ENCODE measurements around the gene IQGAP2. TPM values are rescaled to one million over a fixed set of nuclear protein-coding genes. Genes with fewer than 3 reads are reported as not detected.

IQGAP2 gene
- total and polyA plus RNA-seq, 9 of the 15 experiments (the other 6 are each of a cell fraction or from before 2014, with no cell fraction given), result 8.7 to 23.2 (median 17.4) TPM

GRCh38 chr5:76456258-76456657 lies 53.2 kb downstream of the IQGAP2 start:
- FAIRE-seq (no peak), ATAC-seq (no peak), DNase-seq (ENCODE audit: extremely low read depth in 1 of 4, low spot score in 3 of 4) (no peak)
- Histone ChIP-seq H3K9ac (ENCODE audit: insufficient read depth in 1 of 2, low read depth in 2 of 2, low read length in 2 of 2) (no peak overlapping the region), H2AFZ (ENCODE audit: low read depth, low read length) (peak overlapping the region; percentile 69), H3K9me3 (replicated peaks; ENCODE audit: control insufficient read depth, insufficient read depth, low read depth, low read length) (no peaks in the 10 kb centered on the region), H3K27me3 (ENCODE audit: control insufficient read depth in 2 of 2, insufficient read depth in 2 of 2, low read length in 2 of 2) (no peaks in the 10 kb centered on the region), H3K27ac (ENCODE audit: extremely low read depth, low read depth, low read length) (no peak overlapping the region), H3K9me1 (ENCODE audit: control insufficient read depth, insufficient read depth, low read length) (no peaks in the 10 kb centered on the region), H3K4me2 (ENCODE audit: insufficient read depth, low read length) (peak overlapping the region; percentile 39; the same call in 1 of the 2 replicates), H3K36me3 (ENCODE audit: control insufficient read depth, insufficient read depth, low read length) (no peaks in the 10 kb centered on the region), H3K4me1 (replicated peaks in 1 of 2; ENCODE audit: control insufficient read depth in 2 of 2, insufficient read depth in 2 of 2, low read length in 2 of 2) (peaks cover 0 to 21% of the 10 kb centered on the region in 2 experiments; a peak in 3 of 5 replicates), H3K4me3 (no peak overlapping the region), H3K79me2 (ENCODE audit: control insufficient read depth, insufficient read depth, low read length) (no peaks in the 10 kb centered on the region), H4K20me1 (replicated peaks; ENCODE audit: control insufficient read depth, insufficient read depth, low read length) (no peaks in the 10 kb centered on the region)
- POLR2A ChIA-PET, result interaction anchor here (1.0 kb wide), 1 partner anchor 9 kb away, joined by 4 read pairs; no protein-coding TSS in a partner anchor
- in situ Hi-C loops (cut with MboI), result no loop called here
- no peak for TF ChIP-seq NR2F6 (CRISPR knock-in tag; IDR thresholded peaks at IDR 0.05)
- TF ChIP-seq CEBPB (tag; IDR thresholded peaks at IDR 0.05), result peak; percentile 40
- peak; percentile 52 for TF ChIP-seq PRDM10 (IDR thresholded peaks at IDR 0.05; ENCODE audit: partially characterized antibody)
- no peak for TF ChIP-seq PHB (CRISPR knock-in tag; IDR thresholded peaks at IDR 0.05)
- WGBS (ENCODE audit: insufficient coverage, low coverage, missing lambda C conversion rate), result 54% methylated on average over 4 of the region's 4 CpGs
- CTCF ChIA-PET (ENCODE audit: low intra/inter-chr PET ratio), result no interaction called here
- BruUV-seq (replicated peaks), result no TSS peak
- intact Hi-C loops (cut with micrococcal nuclease), result no loop called here
